SK-N-SH (cell line): ENCODE measurements around the gene APPL2. TPM values are rescaled to one million over a fixed set of nuclear protein-coding genes. Genes with fewer than 3 reads are reported as not detected.

Experiments
- CTCF ChIA-PET: fragments of 300-600, 350-600 bp; formaldehyde crosslinking; extraction: SDS; loops from one replicate; lab custom pipeline; 2021; lab: Yijun Ruan, JAX
- POLR2A ChIA-PET: fragments of 350-600 bp; sonication (Branson Sonifier 250); formaldehyde crosslinking; extraction: SDS; loops from one replicate; lab custom pipeline; 2020; ENCODE audit warnings: antibody characterized with exemption, inconsistent platforms; lab: Yijun Ruan, JAX
- DNase-seq: peaks from one replicate; pipeline ENCODE4 v3.0.0; 2012
- H2AFZ ChIP-seq: fragments of 200-600 bp; sonication (generic); 2 replicates; pipeline ENCODE4 v1.8.1; 2016; ENCODE audit warnings: antibody characterized with exemption, mild to moderate bottlenecking, low read depth
- H3F3A ChIP-seq: fragments of 200-600 bp; sonication (generic); replicated peaks from 2 replicates; pipeline ENCODE3; 2016; ENCODE audit warnings: antibody characterized with exemption, mild to moderate bottlenecking; ENCODE audit not compliant: insufficient read depth
- H3K27ac ChIP-seq, 2 experiments: fragments of 200-500 bp in 1 of 2; fragments of 200-600 bp in 1 of 2; sonication (Bioruptor generic) in 1 of 2; sonication (generic), shearing (Covaris generic) in 1 of 2; 2 replicates each; pipeline versions ENCODE4 v1.5.1 to v1.6.1; 2014 to 2016; ENCODE audit warnings: low read depth in 2 of 2, inconsistent platforms in 1 of 2, low read length in 1 of 2, mild to moderate bottlenecking in 1 of 2, mixed read lengths in 1 of 2
- H3K27me3 ChIP-seq: fragments of 200-600 bp; sonication (generic), shearing (Covaris generic); 2 replicates; pipeline ENCODE4 v1.6.1; 2016; ENCODE audit warnings: mixed run types; ENCODE audit not compliant: insufficient read depth
- H3K36me3 ChIP-seq, 2 experiments: fragments of 200-500 bp in 1 of 2; fragments of 200-600 bp in 1 of 2; sonication (Bioruptor generic) in 1 of 2; sonication (generic) in 1 of 2; replicated peaks in 1 of 2; 2 replicates each; pipeline versions ENCODE3 to v1.5.1; 2014 to 2016; ENCODE audit warnings: low read length in 1 of 2, mild to moderate bottlenecking in 1 of 2; ENCODE audit not compliant: insufficient read depth in 2 of 2, control insufficient read depth in 1 of 2
- H3K4me1 ChIP-seq, 2 experiments: fragments of 200-500 bp in 1 of 2; fragments of 200-600 bp in 1 of 2; sonication (Bioruptor generic) in 1 of 2; sonication (generic), shearing (Covaris generic) in 1 of 2; 2 replicates each; pipeline versions ENCODE4 v1.5.1 to v1.6.1; 2014 to 2016; ENCODE audit warnings: low read depth in 1 of 2, low read length in 1 of 2, mixed run types in 1 of 2; ENCODE audit not compliant: insufficient read depth in 2 of 2, control insufficient read depth in 1 of 2
- H3K4me2 ChIP-seq: fragments of 200-600 bp; sonication (generic), shearing (Covaris generic); 2 replicates; pipeline ENCODE4 v1.6.1; 2017; ENCODE audit warnings: mixed run types
- H3K4me3 ChIP-seq, 2 experiments: fragments of 200-500 bp in 1 of 2; fragments of 200-600 bp in 1 of 2; sonication (Bioruptor generic) in 1 of 2; sonication (generic), shearing (Covaris generic) in 1 of 2; 2 replicates each; pipeline versions ENCODE4 v1.5.1 to v1.8.1; 2014 to 2016; ENCODE audit warnings: low read depth in 2 of 2, inconsistent platforms in 1 of 2, low read length in 1 of 2, mild to moderate bottlenecking in 1 of 2, mixed read lengths in 1 of 2, moderate library complexity in 1 of 2
- H3K79me2 ChIP-seq: fragments of 200-600 bp; sonication (generic); 2 replicates; pipeline ENCODE4 v1.8.1; 2017; ENCODE audit warnings: mild to moderate bottlenecking; ENCODE audit not compliant: insufficient read depth
- H3K9ac ChIP-seq: fragments of 200-600 bp; sonication (generic); 2 replicates; pipeline ENCODE4 v1.6.1; 2017; ENCODE audit warnings: mixed run types
- H3K9me2 ChIP-seq: fragments of 200-600 bp; sonication (generic); 2 replicates; pipeline ENCODE4 v1.6.1; 2017; ENCODE audit warnings: mixed run types
- H3K9me3 ChIP-seq: fragments of 200-600 bp; sonication (generic); 2 replicates; pipeline ENCODE4 v1.6.1; 2017; ENCODE audit warnings: mixed run types, mild to moderate bottlenecking, moderate library complexity
- H4K20me1 ChIP-seq: fragments of 200-600 bp; sonication (generic); 2 replicates; pipeline ENCODE4 v1.6.1; 2017; ENCODE audit warnings: mild to moderate bottlenecking, mixed run types; ENCODE audit not compliant: insufficient read depth
- CHD2 ChIP-seq: fragments of 150-350 bp; IDR thresholded peaks from 2 replicates; pipeline ENCODE4 v1.6.1; 2018; ENCODE audit warnings: low read length; ENCODE audit not compliant: partially characterized antibody
- ELF1 ChIP-seq: IDR thresholded peaks from 2 replicates; pipeline ENCODE4 v1.4.0; 2012
- EP300 ChIP-seq, 2 experiments: IDR thresholded peaks; 2 replicates each; pipeline versions ENCODE4 v1.4.0 to v1.6.1; 2012; ENCODE audit warnings: borderline replicate concordance in 1 of 2, low read depth in 1 of 2, low read length in 1 of 2
- FOSL2 ChIP-seq: IDR thresholded peaks from 2 replicates; pipeline ENCODE4 v1.4.0; 2012; ENCODE audit warnings: low read depth, mild to moderate bottlenecking, moderate library complexity, borderline replicate concordance
- JUND ChIP-seq: IDR thresholded peaks from 2 replicates; pipeline ENCODE4 v1.4.0; 2012
- MXI1 ChIP-seq: IDR thresholded peaks from 2 replicates; pipeline ENCODE4 v1.6.1; 2012; ENCODE audit warnings: mild to moderate bottlenecking, low read depth, low read length, improper control_type of control experiment
- POLR2AphosphoS5 ChIP-seq: IDR thresholded peaks from 2 replicates; pipeline ENCODE4 v1.6.1; 2012; ENCODE audit warnings: low read depth, low read length
- RAD21 ChIP-seq: IDR thresholded peaks from 2 replicates; pipeline ENCODE4 v1.6.1; 2012; ENCODE audit warnings: mild to moderate bottlenecking, low read length
- RCOR1 ChIP-seq: fragments of 150-350 bp; IDR thresholded peaks from 2 replicates; pipeline ENCODE4 v1.6.1; 2017; ENCODE audit warnings: antibody characterized with exemption, low read length
- SIN3A ChIP-seq: IDR thresholded peaks from 2 replicates; pipeline ENCODE4 v1.6.1; 2012; ENCODE audit warnings: low read depth, mild to moderate bottlenecking, low read length, moderate library complexity, borderline replicate concordance
- TAF1 ChIP-seq: IDR thresholded peaks from 2 replicates; pipeline ENCODE4 v1.6.1; 2012; ENCODE audit warnings: low read depth, mild to moderate bottlenecking, low read length, moderate library complexity, borderline replicate concordance
- TCF12 ChIP-seq: IDR thresholded peaks from 2 replicates; pipeline ENCODE4 v1.4.0; 2012
- YY1 ChIP-seq: IDR thresholded peaks from 2 replicates; pipeline ENCODE4 v1.4.0; 2012; ENCODE audit warnings: low read depth, mild to moderate bottlenecking
- WGBS: methylation state at CpG from one replicate; pipeline ENCODE4 v1.1.6; 2017; ENCODE audit warnings: low lambda C conversion rate; 5-methylcytosine and 5-hydroxymethylcytosine counted together
- polyA plus RNA-seq, 3 experiments: library from polyadenylated mRNA; depleted of rRNA; stranded (reverse); fragments of >200 nt; gene quantifications; 2 replicates each; pipeline ENCODE4 v1.2.3, GENCODE V29; 2012
- TF ChIP-seq, protein P1 (sequence below): fragments of 150-350 bp; IDR thresholded peaks from 2 replicates; pipeline ENCODE4 v1.6.1; 2017; ENCODE audit warnings: antibody characterized with exemption, low read length, low read depth, borderline replicate concordance
- TF ChIP-seq, protein P2 (sequence below): IDR thresholded peaks from 2 replicates; pipeline ENCODE4; 2012
- TF ChIP-seq, protein P3 (sequence below): IDR thresholded peaks from 2 replicates; pipeline ENCODE4 v1.6.1; 2012; ENCODE audit warnings: mild to moderate bottlenecking, low read depth, low read length, moderate library complexity

The APPL2 gene
- polyA plus RNA-seq, 1 of the 3 experiments (the other 2 are of a cell fraction), result 59.2 TPM

DNA sequence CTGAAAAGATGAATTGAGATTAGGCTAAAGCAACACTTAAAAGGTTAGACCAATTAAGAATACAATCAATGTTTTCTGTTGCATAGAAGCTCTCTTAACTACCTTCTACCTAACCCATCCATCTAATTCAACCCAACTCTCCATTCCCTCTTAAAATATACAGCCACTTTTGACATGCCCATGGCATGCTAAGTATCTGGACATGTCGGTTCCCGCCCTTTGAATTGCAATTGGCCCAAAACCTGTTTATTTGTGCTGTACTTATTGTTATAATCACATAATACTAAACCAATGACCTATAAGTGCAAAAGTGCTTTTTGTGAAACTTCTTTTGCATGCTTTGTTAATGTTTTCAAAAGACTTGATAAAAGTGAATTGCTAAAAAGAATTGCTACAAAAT, 37.6 kb upstream of the APPL2 start:
- H3K27me3 ChIP-seq, result no peaks in the 10 kb centered on the region
- H3K4me3 ChIP-seq, result no peak overlapping the region
- H4K20me1 ChIP-seq, result no peaks in the 10 kb centered on the region
- H3K4me2 ChIP-seq, result no peak overlapping the region
- H3K27ac ChIP-seq, result no peak overlapping the region
- no peak for DNase-seq
- CTCF ChIA-PET, result interaction anchor here (1.2 kb wide), 1 partner anchor 8 kb away, joined by 3 read pairs; no protein-coding TSS in a partner anchor
- H3K9ac ChIP-seq, result no peak overlapping the region
- TF ChIP-seq, protein P1, sequence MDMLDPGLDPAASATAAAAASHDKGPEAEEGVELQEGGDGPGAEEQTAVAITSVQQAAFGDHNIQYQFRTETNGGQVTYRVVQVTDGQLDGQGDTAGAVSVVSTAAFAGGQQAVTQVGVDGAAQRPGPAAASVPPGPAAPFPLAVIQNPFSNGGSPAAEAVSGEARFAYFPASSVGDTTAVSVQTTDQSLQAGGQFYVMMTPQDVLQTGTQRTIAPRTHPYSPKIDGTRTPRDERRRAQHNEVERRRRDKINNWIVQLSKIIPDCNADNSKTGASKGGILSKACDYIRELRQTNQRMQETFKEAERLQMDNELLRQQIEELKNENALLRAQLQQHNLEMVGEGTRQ, result no peak
- TF ChIP-seq, protein P2, sequence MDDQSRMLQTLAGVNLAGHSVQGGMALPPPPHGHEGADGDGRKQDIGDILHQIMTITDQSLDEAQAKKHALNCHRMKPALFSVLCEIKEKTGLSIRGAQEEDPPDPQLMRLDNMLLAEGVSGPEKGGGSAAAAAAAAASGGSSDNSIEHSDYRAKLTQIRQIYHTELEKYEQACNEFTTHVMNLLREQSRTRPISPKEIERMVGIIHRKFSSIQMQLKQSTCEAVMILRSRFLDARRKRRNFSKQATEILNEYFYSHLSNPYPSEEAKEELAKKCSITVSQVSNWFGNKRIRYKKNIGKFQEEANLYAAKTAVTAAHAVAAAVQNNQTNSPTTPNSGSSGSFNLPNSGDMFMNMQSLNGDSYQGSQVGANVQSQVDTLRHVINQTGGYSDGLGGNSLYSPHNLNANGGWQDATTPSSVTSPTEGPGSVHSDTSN, result no peak
- TF ChIP-seq, protein P3, sequence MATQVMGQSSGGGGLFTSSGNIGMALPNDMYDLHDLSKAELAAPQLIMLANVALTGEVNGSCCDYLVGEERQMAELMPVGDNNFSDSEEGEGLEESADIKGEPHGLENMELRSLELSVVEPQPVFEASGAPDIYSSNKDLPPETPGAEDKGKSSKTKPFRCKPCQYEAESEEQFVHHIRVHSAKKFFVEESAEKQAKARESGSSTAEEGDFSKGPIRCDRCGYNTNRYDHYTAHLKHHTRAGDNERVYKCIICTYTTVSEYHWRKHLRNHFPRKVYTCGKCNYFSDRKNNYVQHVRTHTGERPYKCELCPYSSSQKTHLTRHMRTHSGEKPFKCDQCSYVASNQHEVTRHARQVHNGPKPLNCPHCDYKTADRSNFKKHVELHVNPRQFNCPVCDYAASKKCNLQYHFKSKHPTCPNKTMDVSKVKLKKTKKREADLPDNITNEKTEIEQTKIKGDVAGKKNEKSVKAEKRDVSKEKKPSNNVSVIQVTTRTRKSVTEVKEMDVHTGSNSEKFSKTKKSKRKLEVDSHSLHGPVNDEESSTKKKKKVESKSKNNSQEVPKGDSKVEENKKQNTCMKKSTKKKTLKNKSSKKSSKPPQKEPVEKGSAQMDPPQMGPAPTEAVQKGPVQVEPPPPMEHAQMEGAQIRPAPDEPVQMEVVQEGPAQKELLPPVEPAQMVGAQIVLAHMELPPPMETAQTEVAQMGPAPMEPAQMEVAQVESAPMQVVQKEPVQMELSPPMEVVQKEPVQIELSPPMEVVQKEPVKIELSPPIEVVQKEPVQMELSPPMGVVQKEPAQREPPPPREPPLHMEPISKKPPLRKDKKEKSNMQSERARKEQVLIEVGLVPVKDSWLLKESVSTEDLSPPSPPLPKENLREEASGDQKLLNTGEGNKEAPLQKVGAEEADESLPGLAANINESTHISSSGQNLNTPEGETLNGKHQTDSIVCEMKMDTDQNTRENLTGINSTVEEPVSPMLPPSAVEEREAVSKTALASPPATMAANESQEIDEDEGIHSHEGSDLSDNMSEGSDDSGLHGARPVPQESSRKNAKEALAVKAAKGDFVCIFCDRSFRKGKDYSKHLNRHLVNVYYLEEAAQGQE, result no peak
- TF ChIP-seq TCF12 (no peak), RAD21 (no peak), CHD2 (no peak), EP300 (IDR thresholded peaks at IDR 0.05; ENCODE audit: borderline replicate concordance in 1 of 2, low read depth in 1 of 2, low read length in 1 of 2) (no peak), POLR2AphosphoS5 (no peak), ELF1 (no peak), MXI1 (no peak)
- TF ChIP-seq, all 33 proteins: peak for 0
- Histone ChIP-seq H3K9me2 (no peaks in the 10 kb centered on the region), H3F3A (peaks cover 11% of the 10 kb centered on the region), H3K9me3 (no peaks in the 10 kb centered on the region), H2AFZ (no peak overlapping the region), H3K36me3 (no peaks in the 10 kb centered on the region), H3K4me1 (peaks cover 8 to 20% of the 10 kb centered on the region in 2 experiments), H3K79me2 (no peaks in the 10 kb centered on the region)
- 93% methylated on average over 2 of the region's 2 CpGs for WGBS
- POLR2A ChIA-PET, result no interaction called here

DNA sequence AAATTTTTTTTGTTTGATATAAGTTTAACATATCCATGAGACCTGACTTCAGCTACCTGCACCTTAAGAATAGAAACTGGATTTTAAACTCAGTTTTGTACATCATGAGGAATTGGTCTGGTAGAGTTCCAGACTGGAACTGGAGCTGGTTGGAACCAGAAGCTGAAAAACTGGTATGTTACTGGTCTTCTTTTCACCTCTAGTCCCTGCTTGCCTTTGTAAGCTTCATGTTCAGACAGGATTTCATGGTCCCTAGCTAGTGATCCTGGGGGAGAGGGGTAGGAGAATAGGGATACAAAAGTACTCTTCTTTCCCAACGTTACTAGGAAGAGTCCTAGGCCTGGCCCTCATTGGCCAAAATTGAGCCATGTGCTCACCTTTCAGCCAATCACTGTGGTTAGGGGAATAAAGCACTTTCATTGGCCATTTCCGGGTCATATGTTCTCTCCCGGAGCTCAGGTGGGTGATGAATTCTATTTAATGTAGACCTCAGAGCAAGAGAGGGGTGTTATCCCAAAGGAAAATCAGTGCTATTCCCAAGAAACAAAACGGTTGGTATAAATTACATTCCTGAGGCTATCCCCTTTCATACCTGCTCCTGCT, 36.9 kb upstream of the APPL2 start:
- Histone ChIP-seq H3K4me2 (no peak overlapping the region), H3K4me3 (no peak overlapping the region), H3K9me3 (no peaks in the 10 kb centered on the region), H3K36me3 (no peaks in the 10 kb centered on the region), H3F3A (peaks cover 11% of the 10 kb centered on the region), H3K27ac (no peak overlapping the region), H3K9me2 (no peaks in the 10 kb centered on the region), H3K9ac (no peak overlapping the region), H3K27me3 (no peaks in the 10 kb centered on the region), H4K20me1 (no peaks in the 10 kb centered on the region), H3K79me2 (no peaks in the 10 kb centered on the region), H3K4me1 (peaks cover 8 to 20% of the 10 kb centered on the region in 2 experiments), H2AFZ (no peak overlapping the region)
- CTCF ChIA-PET, result interaction anchor here (0.9 to 1.2 kb wide), 2 partner anchors 9 to 13 kb away, joined by 3 read pairs; no protein-coding TSS in a partner anchor
- POLR2A ChIA-PET, result no interaction called here
- TF ChIP-seq FOSL2, result no peak
- TF ChIP-seq TAF1, result no peak
- no peak for TF ChIP-seq SIN3A
- no peak for TF ChIP-seq RCOR1
- no peak for TF ChIP-seq ELF1
- no peak for TF ChIP-seq JUND
- TF ChIP-seq YY1, result no peak
- DNase-seq, result no peak
- 88% methylated on average over 4 of the region's 4 CpGs for WGBS
